MM.1S (cell line): ENCODE measurements around the gene DPY19L1.

Experiments used
- DNase-seq: peaks from one replicate; pipeline ENCODE4 v3.0.0-alpha.2; 2015
- H2AFZ ChIP-seq: fragments of 300-600 bp; sonication (generic); 2 replicates; pipeline ENCODE4 v1.6.0; 2016; ENCODE audit warnings: antibody characterized with exemption, low read length
- H3F3A ChIP-seq: fragments of 300-600 bp; sonication (generic); 2 replicates; pipeline ENCODE4 v1.6.1; 2016; ENCODE audit warnings: mild to moderate bottlenecking, antibody characterized with exemption, low read length, moderate library complexity, mixed read lengths; ENCODE audit not compliant: insufficient read depth
- H3K27ac ChIP-seq: fragments of 300-600 bp; sonication (generic); 2 replicates; pipeline ENCODE4 v1.5.1; 2016; ENCODE audit warnings: mild to moderate bottlenecking, low read length
- H3K27me3 ChIP-seq: fragments of 300-600 bp; sonication (generic); replicated peaks from 2 replicates; pipeline ENCODE4 v1.6.0; 2016; ENCODE audit warnings: low read length; ENCODE audit not compliant: insufficient read depth
- H3K36me3 ChIP-seq: fragments of 300-600 bp; sonication (generic); replicated peaks from 2 replicates; pipeline ENCODE4 v1.6.1; 2016; ENCODE audit warnings: mild to moderate bottlenecking, low read length, mixed read lengths; ENCODE audit not compliant: insufficient read depth
- H3K4me1 ChIP-seq: fragments of 300-600 bp; sonication (generic); 2 replicates; pipeline ENCODE4 v1.6.1; 2016; ENCODE audit warnings: low read length, mixed read lengths
- H3K4me2 ChIP-seq: fragments of 300-600 bp; sonication (generic); 2 replicates; pipeline ENCODE4 v1.6.0; 2016; ENCODE audit warnings: low read depth, low read length
- H3K4me3 ChIP-seq: fragments of 300-600 bp; sonication (generic); 2 replicates; pipeline ENCODE4 v1.5.1; 2016; ENCODE audit warnings: low read length, mixed read lengths
- H3K79me2 ChIP-seq: fragments of 300-600 bp; sonication (generic); 2 replicates; pipeline ENCODE4 v1.6.1; 2016; ENCODE audit warnings: mixed run types, low read length, mixed read lengths
- H3K9ac ChIP-seq: fragments of 300-600 bp; sonication (generic); 2 replicates; pipeline ENCODE4 v1.6.1; 2016; ENCODE audit warnings: low read length, mixed read lengths
- H3K9me2 ChIP-seq: fragments of 300-600 bp; sonication (generic); replicated peaks from 2 replicates; pipeline ENCODE4 v1.6.1; 2016; ENCODE audit warnings: mild to moderate bottlenecking, low read length, mixed read lengths; ENCODE audit not compliant: insufficient read depth
- H3K9me3 ChIP-seq: fragments of 300-600 bp; sonication (generic); replicated peaks from 2 replicates; pipeline ENCODE4 v1.6.1; 2016; ENCODE audit warnings: mild to moderate bottlenecking, low read length, mixed read lengths; ENCODE audit not compliant: insufficient read depth
- H4K20me1 ChIP-seq: fragments of 300-600 bp; sonication (generic); 2 replicates; pipeline ENCODE4 v1.6.1; 2016; ENCODE audit warnings: mild to moderate bottlenecking, low read length, moderate library complexity, mixed read lengths; ENCODE audit not compliant: insufficient read depth
- CTCF ChIP-seq: fragments of 300-600 bp; sonication (generic); IDR thresholded peaks from 2 replicates; pipeline ENCODE4 v1.5.1; 2016; ENCODE audit warnings: antibody characterized with exemption, low read length, mixed read lengths
- EZH2 ChIP-seq: fragments of 300-600 bp; sonication (generic); optimal IDR thresholded peaks from 2 replicates; pipeline ENCODE3; 2017; ENCODE audit warnings: low read depth, mild to moderate bottlenecking, antibody characterized with exemption, low read length, mixed read lengths
- EZH2phosphoT487 ChIP-seq: fragments of 300-600 bp; sonication (generic); IDR thresholded peaks from 2 replicates; pipeline ENCODE4 v1.6.1; 2018; ENCODE audit warnings: antibody characterized with exemption, low read length

DPY19L1 gene

GRCh38 chr7:35011085-35011484 lies 26.2 kb downstream of the DPY19L1 start:
- DNase-seq, result no peak
- no peaks in the 10 kb centered on the region for H3K27me3 ChIP-seq
- no peaks in the 10 kb centered on the region for H3F3A ChIP-seq
- no peak overlapping the region for H3K9ac ChIP-seq
- no peak overlapping the region for H3K4me2 ChIP-seq
- no peak overlapping the region for H2AFZ ChIP-seq
- H3K4me3 ChIP-seq, result no peak overlapping the region
- no peaks in the 10 kb centered on the region for H4K20me1 ChIP-seq
- H3K79me2 ChIP-seq, result peaks cover 6% of the 10 kb centered on the region
- H3K9me3 ChIP-seq, result no peaks in the 10 kb centered on the region
- TF ChIP-seq CTCF (no peak), EZH2phosphoT487 (no peak)
- no peaks in the 10 kb centered on the region for H3K4me1 ChIP-seq
- no peak overlapping the region for H3K27ac ChIP-seq
- H3K9me2 ChIP-seq, result no peaks in the 10 kb centered on the region
- peaks cover 3% of the 10 kb centered on the region; the same call in 1 of the 2 replicates for H3K36me3 ChIP-seq

- DNase-seq, result no peak
- Histone ChIP-seq H3K36me3 (peaks cover 3% of the 10 kb centered on the region; the same call in 1 of the 2 replicates), H3K79me2 (peaks cover 11% of the 10 kb centered on the region), H2AFZ (no peak overlapping the region), H3K4me2 (no peak overlapping the region), H3K27ac (no peak overlapping the region), H3K9me2 (no peaks in the 10 kb centered on the region), H4K20me1 (no peaks in the 10 kb centered on the region), H3K9ac (no peak overlapping the region), H3F3A (no peaks in the 10 kb centered on the region), H3K4me1 (no peaks in the 10 kb centered on the region), H3K9me3 (no peaks in the 10 kb centered on the region), H3K27me3 (no peaks in the 10 kb centered on the region), H3K4me3 (no peak overlapping the region)
- TF ChIP-seq EZH2phosphoT487, result no peak
- TF ChIP-seq CTCF, result no peak
- no peak for TF ChIP-seq EZH2
Measured at GRCh38 chr7:35007768-35008167, 29.5 kb downstream of the DPY19L1 start.

- TF ChIP-seq CTCF (no peak), EZH2phosphoT487 (no peak), EZH2 (no peak)
- H3K9me2 ChIP-seq, result no peaks in the 10 kb centered on the region
- H3K4me1 ChIP-seq, result no peaks in the 10 kb centered on the region
- H3F3A ChIP-seq, result no peaks in the 10 kb centered on the region
- H4K20me1 ChIP-seq, result no peaks in the 10 kb centered on the region
- H3K27ac ChIP-seq, result no peak overlapping the region
- H2AFZ ChIP-seq, result no peak overlapping the region
- H3K4me2 ChIP-seq, result no peak overlapping the region
- no peak overlapping the region for H3K9ac ChIP-seq
- H3K9me3 ChIP-seq, result no peaks in the 10 kb centered on the region
- DNase-seq, result no peak
- H3K27me3 ChIP-seq, result no peaks in the 10 kb centered on the region
- no peaks in the 10 kb centered on the region; the same call in 1 of the 2 replicates for H3K36me3 ChIP-seq
- no peak overlapping the region for H3K4me3 ChIP-seq
- peaks cover 11% of the 10 kb centered on the region for H3K79me2 ChIP-seq
Measured at GRCh38 chr7:35004531-35005095, 32.7 kb downstream of the DPY19L1 start.
